Hepatocyte (in vitro differentiated cells): Measurements from ENCODE around the gene SSU72.

Experiments used
- EZH2 ChIP-seq: fragments of 200-600 bp; sonication (generic); IDR thresholded peaks from 2 replicates; pipeline ENCODE4 v1.6.1; 2016; ENCODE audit warnings: antibody characterized with exemption, mild to moderate bottlenecking, borderline replicate concordance
- EZH2phosphoT487 ChIP-seq: fragments of 200-600 bp; sonication (generic); IDR thresholded peaks from one replicate; pipeline ENCODE4 v1.6.1; 2018; ENCODE audit warnings: antibody characterized with exemption, mild to moderate bottlenecking, low read depth, moderate library complexity; ENCODE audit not compliant: unreplicated experiment, severe bottlenecking
- TF ChIP-seq, protein P1 (sequence below): fragments of 200-600 bp; sonication (generic); IDR thresholded peaks from 2 replicates; pipeline ENCODE4 v1.5.1; 2016; ENCODE audit warnings: antibody characterized with exemption, mild to moderate bottlenecking; ENCODE audit not compliant: poor library complexity

DNA sequence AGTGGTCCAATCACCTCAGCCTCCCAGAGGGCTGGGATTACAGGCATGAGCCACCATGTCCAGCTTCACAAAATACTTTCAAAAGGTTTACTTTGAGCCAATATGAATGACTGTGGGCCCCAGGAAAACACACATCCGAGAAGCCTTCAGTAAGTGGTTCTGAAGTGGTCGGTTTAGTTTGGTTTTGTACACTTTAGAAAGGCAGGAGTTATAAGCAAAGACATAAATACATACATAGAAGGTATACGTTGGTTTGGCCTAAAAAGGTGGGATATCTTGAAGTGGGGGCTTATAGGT, 37.4 kb upstream of the SSU72 start:
- TF ChIP-seq, protein P1, sequence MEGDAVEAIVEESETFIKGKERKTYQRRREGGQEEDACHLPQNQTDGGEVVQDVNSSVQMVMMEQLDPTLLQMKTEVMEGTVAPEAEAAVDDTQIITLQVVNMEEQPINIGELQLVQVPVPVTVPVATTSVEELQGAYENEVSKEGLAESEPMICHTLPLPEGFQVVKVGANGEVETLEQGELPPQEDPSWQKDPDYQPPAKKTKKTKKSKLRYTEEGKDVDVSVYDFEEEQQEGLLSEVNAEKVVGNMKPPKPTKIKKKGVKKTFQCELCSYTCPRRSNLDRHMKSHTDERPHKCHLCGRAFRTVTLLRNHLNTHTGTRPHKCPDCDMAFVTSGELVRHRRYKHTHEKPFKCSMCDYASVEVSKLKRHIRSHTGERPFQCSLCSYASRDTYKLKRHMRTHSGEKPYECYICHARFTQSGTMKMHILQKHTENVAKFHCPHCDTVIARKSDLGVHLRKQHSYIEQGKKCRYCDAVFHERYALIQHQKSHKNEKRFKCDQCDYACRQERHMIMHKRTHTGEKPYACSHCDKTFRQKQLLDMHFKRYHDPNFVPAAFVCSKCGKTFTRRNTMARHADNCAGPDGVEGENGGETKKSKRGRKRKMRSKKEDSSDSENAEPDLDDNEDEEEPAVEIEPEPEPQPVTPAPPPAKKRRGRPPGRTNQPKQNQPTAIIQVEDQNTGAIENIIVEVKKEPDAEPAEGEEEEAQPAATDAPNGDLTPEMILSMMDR, result no peak
- TF ChIP-seq EZH2 (no peak), EZH2phosphoT487 (no peak)
